ENCODE measurements around the gene YAE1.

DNA sequence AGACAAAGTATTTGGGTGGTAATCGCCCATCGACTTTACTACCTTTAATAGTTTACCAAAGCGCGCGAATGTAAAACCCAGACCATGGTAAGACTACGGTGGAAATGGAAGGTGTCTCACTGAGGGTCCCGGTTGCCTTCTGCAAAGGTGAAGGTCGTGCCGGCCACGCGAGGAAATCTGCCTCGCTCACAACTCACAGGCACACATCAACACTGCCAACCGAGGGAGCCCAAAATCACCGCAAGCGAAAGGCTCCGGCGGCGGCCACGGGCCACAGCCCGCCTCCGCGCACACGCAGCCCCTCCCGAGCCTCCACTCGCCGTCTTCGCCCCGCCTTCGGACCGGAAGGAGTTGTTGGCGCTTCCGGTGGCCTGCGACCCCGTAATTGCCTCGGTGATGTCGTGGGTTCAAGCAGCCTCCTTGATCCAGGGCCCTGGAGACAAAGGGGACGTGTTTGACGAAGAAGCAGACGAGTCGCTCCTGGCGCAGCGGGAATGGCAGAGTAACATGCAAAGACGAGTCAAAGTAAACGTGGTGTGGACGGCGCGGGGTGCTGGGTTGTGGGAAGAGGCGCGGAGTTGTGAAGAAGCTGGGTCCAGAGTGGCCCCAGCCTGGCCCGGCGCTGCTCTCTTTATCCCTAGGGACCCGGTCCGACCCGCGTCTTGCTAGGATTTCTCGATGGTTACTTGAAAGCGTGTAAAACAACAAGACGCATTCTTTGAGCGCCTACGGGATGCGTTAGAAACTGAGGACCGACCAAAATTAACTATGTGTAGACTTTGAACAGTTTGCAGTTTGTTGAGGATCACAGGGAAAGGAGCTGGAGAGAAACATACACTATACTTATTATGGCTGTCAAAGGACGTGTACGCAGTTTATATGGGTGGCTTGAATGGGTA is at the start of gene YAE1:
- no peak for TF ChIP-seq CTCF (IDR thresholded peaks at IDR 0.05; ENCODE audit: poor library complexity)
- no peak for TF ChIP-seq EZH2 (IDR thresholded peaks at IDR 0.05; ENCODE audit: borderline replicate concordance)
- no peak for TF ChIP-seq EZH2phosphoT487 (IDR thresholded peaks at IDR 0.05; ENCODE audit: low read depth, severe bottlenecking, unreplicated experiment)
